Left forelimb (tissue), 1 donor: ENCODE results near the gene NKX2-4.
"Not testable (repeated sequence)": the region's sequence is repeated elsewhere in the genome, so short reads cannot be mapped to it uniquely, and the experiment has no call there.

Experiments
- DNase-seq: peaks from one replicate; pipeline ENCODE4 v3.0.0-alpha.2; 2018; ENCODE audit warnings: low spot score

The NKX2-4 gene

DNA sequence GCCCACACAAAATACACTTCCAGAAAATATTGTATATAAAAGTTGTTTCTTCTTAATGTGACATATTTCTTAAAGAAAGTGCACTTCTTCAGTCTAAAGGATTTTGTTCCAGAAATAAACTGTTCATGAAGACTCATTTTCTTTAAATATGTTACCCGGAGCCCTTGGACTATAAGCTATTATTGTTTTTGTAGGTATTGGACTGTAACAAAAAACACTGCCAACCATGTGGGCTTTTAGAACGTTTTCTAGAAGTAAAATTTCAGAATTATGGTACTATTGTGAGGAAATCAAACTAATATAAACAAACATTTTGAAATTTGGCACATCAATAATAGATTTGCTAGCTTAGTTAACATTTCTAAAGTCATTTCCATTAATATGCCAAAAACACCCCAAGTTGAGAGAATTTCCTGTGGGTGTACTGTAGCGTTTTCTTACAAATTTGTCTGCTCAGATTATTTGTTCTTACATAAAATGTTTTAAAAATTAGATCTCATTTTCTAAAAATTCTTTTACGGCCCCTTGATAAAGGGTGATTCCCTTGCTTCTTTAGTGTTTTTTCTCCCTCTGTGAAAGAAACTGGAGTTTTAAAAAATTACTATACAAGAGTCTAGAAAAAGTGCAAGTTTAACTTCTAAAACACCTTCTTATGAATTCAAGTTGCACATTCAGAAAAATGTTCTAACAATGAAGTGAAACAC, 3.4 kb downstream of the NKX2-4 start:
- DNase-seq, result no peak

DNA sequence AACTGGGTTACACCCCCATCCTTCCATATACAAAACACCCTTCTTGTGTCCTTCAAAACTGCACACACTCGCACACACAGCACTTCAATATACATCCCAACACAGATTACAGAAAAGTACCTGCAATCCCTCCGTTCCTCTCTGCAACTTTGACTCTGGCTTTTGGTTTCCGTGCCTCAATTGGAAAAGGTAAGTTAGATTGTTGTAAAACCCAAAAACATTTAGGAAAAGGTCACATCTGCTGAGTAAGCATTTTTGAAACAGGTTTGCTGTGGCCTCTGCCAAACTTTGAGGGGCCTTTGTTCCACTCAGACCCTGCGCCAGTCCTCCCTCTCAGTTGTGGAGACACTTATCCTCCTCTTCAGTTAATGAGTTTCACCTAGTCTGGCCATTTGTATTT, 4.2 kb downstream of the NKX2-4 start:
- no peak for DNase-seq

DNA sequence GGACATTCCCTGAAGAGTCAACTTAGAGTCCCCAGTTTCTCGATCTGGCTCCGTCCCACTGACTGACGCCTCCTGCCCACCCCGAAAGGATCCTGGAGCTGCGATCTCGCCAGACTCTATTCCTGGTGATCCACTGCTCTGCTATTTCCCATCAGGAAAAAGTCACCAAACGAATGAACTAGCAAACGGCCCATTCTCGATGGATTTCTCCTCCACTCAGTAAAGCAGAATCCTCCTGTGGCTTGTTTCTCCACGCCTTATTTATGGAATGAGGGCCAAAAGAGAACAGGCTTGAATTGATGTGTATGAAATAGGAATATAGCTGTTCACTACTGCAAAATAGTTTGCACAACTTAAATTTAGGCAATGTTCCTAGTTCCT, 5.4 kb downstream of the NKX2-4 start:
- DNase-seq, result peak; percentile 67

DNA sequence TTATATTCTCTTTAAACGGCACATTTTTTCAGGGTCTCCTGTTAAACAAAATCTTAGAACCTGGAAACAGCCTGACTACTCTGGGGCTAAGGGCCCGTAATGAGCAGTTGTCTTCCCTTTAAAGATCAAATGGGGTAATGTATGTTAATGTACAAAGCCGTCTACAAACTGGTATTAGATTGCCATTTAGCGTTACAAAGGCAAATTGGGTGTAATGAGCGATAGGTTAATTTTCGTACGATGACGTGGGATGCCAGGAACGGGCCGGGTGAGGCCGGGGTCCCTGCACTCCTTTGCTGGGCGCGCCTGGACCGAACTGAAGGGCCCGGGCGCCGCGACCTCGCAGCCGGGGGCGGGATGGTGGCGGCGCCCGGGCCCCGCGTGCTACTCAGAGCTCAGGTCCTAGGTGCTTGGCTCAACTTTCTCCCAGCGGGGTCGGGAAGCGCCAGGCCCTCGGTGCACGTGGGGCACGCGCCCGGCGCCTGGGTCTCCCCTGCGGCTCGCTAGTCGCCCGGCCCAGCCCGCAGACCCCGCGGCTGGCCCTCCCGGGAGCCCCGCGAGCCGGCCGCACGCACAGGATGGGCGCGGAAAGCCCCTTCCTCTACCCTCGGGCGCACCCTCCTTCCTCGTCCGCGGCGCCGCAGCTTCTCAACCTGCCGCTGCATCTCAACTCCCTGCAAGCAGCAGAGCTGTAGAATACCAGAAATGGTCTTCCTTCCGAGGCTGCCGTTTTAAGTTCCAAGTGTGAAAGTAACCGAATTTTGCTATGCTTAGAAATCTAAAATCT, 5.9 kb downstream of the NKX2-4 start:
- no peak for DNase-seq

DNA sequence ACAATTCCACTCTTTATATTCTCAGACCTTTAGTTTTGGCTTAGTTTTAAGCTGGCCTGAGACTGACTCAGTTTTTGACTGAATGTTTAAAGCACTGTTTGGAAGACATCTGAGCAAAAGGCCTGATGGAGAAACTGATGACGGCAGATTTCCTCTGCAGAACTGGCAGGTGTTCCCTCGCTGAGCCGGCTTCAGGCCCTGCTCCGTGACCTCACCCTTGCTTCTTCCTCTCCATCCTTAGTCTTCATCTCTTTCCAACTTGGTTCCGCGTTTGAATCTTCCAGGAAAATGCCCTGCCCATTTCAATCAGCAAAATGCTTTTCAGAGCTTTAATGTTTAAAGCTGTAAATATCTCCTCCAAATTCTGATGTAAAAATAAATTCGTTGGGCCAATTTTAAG, 6.6 kb downstream of the NKX2-4 start:
- no peak for DNase-seq

DNA sequence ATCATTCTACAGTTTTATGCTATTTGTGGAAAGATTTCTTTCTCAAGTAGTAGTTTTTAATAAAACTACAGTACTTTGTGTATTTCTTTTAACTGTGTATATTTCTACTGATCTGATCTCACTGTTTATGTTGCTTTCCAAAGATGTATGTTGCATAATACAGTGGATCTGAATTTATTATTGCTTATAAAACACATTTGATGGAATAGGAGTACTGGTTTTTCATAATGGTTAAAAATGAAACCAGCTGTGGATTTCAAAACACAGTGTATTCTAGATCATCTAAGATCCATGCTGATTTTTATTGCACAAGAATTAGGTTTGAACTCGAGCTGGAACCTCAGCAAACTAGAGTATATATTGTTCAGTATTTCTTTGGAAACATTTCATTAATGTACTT, 8.0 kb downstream of the NKX2-4 start:
- no peak for DNase-seq

DNA sequence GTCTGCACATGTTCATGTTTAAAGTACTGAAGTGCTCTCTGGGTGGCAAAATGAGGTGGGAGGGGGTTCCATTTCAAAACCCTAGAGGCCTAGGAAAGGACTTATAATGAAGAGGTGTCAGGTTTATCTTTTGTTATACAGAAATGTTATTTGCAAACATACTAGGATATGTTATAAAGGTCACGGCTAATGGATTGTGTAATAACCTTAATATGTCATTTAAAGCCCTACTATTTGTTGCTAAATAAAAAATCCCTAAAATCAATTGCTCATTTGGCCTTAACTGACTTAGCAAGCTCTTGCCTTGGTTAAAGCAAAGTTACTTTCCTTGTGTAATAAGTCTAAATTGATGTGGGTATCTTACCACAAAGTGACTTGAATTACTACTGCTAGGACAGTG, 8.8 kb downstream of the NKX2-4 start:
- no peak for DNase-seq

DNA sequence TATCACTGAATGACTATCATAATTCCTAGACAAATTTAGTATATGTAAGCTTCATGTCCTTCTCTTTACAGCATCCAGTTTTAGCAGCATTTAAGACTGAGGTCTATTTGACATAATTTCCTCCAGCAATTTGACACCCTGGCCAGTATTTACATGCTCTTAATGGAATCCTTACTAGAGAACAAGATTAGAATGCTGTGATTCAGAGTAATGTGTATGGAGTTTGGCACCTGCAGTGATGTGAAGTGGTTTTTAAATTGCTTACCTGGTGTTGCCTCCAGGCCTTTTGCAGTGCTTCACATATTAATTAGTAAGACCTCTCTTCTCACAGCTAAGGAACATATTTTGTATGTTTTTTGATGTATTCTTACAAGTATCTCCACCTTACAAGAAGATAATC, 9.8 kb downstream of the NKX2-4 start:
- no peak for DNase-seq

DNA sequence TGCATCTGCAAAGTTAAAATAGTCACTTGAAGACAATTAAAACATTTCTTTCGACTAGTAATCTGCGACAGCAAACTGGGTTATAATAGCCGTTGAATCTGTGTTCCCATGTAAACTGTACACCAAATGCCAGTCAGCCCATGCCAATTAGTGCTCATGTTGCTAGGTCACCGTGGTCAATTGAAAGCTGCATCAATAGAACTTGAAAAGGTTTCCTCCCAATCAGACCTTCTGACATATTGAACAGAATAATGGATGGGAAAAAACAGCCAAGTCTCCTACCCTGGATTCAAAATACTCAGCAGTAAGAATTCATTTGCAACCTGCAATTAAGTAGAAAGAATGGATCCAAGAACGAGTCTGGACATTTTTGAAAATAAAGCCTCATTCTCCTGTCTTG, 11.2 kb downstream of the NKX2-4 start:
- no peak for DNase-seq

DNA sequence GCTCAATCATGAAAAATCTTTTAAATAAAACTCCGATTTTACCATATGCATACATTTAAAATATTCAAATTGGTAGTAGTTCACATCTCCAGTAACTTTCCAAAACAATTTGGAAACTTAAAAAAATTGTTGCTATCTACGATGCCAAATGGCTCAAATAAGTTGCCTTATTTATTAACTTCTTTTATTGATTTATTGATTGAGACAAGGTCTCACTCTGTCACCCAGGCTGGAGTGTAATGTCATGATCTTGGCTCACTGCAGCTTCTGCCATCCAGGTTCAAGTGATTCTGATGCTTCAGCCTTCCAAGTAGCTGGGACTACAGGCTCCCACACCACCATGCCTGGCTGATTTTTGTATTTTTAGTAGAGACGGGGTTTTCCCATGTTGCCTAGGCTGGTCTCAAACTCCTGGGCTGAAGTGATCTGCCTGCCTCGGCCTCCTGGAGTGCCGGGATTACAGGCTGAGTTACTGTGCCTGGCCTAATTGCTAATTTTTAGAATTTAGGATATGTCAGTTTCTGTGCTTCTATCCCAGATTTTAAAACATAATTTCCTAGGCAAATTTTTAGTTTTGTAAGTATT, 12.9 kb downstream of the NKX2-4 start:
- no peak for DNase-seq

DNA sequence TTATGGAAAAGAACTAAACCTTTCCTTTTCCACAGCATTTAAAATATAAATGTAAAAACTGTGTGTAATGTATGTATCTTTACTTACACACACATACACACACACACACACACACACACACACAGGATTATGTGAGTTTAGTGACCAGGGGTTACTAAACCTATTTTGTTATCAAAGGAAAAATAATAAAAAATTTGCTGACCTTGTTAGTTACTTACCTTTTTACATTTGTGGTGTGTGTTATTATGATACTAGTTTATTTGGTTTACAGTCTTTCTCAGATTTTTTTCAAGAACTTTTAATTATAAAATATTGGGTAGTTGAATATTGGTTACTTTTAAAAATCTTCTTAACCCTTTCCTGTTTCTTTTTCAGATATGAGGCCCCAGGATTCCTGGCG, 15.7 kb downstream of the NKX2-4 start:
- DNase-seq, result no peak

DNA sequence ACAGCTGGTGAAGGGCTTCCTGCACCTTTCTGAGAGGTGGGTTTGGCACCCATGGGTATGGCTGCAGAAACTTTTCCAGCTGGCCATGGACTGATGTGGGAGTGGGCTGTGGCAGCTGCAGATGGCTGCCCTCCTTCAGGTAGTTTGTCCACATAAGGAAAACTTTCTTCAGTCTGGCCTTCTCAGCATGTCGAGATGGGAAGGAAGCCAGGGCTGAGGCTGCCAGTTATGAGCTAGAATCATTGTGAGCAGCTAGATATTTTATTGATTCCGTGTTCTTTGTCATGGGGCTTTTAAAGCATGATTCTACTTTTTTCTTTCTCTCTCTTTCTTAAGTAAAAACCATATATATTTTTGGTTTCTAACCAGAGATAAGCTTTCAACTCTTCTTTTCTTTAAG, 16.6 kb downstream of the NKX2-4 start:
- DNase-seq, result no peak

DNA sequence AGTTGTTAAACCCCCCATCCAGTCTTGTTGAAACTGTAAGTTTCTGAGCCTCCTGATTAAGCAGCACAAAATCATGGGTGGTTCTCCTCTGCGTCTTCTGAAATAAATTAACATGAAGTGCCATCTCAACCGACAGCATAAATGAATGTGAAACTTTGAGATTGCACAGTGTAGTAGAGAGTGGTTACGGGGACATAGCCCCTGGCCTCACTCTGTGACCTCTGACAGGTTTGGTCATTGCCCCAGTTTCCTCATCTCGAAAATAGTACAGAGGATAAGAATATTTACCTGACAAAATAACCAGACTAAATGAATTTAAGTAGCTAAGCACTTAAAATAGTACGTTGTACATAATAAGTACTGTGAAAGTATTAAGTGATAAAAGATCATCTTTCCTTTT, 19.1 kb downstream of the NKX2-4 start:
- DNase-seq, result no peak

DNA sequence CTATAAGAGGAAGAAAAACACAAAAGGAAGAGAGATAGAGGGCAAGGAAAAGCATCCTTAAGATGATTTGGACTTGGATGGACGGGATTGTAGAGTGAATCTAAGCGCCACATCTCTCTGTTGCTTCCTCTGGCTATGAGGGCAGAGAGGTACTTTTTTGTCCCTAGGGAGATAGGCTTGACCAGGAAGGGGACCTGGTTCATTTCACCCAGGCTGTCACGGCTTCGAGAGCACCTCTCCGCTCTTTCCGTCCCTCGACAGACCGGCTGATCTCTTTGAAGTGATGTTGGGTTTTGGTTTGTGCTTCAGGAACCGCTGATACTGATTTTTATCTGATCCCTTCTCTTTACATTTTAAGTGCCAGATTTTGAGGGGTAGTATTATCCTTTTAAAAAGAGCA, 19.6 kb downstream of the NKX2-4 start:
- no peak for DNase-seq

DNA sequence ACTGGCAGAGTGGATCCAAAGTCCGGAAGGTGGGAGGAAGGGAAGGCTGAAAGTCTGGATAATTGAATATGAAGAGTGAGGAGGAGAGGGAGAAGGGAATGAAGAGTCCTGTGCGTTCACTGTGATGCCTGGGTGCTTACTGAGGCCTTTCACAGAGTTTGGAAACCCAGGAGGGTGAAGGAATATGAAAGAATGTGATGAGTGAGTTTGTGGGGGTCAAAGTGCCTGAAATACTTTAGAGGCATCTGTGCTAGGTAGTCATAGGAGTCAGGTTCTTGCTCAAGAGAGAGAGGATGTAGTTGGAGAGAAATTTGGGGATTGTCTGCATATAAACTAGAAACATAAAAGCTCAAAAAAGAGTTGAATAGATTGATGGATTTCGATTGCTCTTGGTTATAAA, 20.7 kb downstream of the NKX2-4 start:
- no peak for DNase-seq

DNA sequence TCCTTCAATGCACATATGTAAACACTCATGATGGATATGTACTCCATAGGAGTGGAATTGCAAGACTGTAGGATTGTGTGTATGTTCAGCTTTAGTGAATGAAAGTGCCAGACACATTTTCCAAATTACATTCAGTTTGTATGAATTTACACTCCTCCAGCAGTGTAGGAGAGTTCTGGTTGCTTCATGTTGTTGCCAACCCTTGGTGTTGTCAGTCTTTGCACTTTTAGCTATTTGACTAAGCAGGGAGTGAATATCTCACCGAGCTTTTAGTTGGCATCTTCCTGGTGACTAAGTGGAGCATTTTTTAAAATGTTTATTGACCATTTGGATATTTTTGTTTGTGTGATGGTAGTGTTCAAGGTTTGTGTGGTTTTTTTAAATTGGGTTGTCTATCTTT, 23.9 kb downstream of the NKX2-4 start:
- no peak for DNase-seq

DNA sequence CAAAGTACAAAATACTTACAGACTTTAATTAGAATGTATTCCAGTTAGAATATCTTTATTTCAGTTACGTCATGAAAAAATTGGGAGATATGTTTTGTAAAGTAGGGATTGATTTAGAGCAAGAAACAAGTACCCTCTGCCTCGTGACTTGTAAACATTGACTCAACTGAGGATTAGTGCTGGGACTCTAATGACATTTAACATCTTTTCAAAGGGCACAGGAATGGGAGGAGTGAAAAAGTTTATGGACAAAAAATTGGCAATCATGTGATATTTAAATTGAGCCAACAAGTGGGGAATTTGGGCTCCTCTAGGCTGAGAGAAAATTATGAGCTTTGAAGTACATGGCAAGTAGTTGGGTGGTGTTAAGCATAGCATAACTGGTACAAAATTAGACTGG, 25.3 kb downstream of the NKX2-4 start:
- no peak for DNase-seq

DNA sequence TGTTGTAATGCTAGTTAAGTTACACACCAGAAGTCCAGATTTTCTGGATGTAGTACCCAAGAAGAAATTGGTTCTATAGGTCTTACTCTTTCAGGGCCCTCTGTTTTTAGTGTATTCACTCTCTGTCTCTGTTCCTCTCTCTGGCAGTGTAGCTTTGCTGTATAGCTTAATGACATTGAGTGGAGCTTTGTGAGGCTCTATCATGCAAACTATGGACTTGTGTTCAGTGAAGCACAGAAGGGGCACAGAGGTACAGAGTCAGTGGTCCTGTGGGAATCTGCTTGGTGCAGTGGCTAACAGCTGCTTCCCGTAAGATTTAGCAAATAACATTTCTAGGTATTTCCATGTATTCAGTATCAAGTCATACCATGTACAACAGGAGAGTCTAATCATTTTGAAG, 26.1 kb downstream of the NKX2-4 start:
- DNase-seq, result no peak

DNA sequence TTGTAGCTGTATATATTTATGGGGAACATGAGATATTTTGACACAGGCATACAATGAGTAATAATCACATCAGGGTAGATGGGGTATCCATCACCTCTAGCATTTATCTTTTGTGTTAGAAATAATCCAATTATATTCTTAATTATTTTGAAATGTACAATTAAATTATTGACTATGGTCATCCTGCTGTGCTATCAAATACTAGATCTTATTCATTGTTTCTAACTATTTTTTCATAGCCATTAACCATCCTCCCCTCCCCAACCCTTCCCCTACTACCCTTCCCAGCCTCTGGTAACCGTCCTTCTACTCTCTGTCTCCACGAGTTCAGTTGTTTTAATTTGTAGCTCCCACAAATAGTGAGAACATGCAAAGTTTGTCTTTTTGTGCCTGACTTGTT, 28.5 kb downstream of the NKX2-4 start:
- no peak for DNase-seq

DNA sequence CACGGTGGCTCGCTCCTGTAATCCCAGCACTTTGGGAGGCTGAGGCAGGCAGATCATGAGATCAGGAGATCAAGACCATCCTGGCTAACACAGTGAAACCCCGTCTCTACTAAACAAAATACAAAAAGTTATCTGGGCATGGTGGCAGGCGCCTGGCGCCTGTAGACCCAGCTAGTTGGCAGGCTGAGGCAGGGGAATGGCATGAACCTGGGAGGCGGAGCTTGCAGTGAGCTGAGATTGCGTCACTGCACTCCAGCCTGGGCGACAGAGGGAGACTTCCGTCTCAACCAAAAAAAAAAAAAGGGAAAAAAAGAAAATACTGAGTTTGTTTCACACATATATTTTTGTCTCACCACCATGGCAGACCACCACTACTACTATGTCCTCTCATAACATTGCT, 31.1 kb downstream of the NKX2-4 start:
- not testable (repeated sequence) for DNase-seq

DNA sequence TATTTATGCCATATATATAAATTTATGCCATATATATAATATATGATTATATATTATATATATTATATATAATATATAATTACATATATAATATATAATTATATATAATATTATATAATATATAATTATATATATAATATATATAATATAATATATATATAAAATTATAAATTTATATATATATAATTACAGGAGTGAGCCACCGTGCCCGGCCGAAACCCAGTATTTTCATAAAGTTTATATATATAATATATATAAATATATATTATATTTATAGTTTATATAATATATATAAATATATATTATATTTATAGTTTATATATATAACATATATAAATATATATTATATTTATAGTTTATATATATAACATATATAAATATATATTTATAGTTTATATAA, 31.6 kb downstream of the NKX2-4 start:
- DNase-seq, result no peak

DNA sequence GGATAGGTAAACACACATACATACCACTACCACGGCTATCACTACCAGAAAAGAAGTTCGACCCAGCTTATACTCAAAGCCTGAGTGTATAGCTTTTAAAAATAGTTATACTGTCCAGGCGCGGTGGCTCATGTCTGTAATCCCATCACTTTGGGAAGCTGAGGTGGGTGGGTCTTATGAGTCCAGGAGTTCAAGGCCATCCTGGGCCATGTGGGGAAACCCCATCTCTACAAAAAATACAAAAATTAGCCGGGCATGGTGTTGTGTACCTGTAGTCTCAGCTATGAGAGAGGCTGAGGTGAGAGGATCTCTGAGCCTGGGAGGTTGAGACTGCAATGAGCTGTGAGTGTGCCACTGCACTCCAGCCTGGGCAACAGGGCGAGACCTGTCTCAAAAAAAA, 32.9 kb downstream of the NKX2-4 start:
- DNase-seq, result no peak

DNA sequence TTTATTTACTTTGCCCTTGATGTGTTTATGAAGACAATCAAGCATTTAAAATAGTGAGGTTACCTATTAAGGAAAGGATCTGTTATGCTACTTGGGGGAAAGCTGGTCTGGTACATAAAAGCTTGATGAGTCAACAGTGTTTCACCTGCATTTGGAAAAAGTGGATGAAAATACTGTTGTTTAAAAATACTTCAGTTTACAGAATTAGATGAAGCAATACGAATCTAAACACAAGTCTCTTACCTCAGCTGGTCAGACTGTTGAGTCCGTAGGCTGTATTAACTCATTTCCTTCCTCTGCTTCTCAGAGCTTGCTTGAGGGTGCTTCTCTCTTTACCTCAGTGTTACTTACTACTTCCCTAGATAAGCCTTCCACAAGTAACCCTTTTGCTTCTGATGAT, 36.1 kb downstream of the NKX2-4 start:
- DNase-seq, result no peak

DNA sequence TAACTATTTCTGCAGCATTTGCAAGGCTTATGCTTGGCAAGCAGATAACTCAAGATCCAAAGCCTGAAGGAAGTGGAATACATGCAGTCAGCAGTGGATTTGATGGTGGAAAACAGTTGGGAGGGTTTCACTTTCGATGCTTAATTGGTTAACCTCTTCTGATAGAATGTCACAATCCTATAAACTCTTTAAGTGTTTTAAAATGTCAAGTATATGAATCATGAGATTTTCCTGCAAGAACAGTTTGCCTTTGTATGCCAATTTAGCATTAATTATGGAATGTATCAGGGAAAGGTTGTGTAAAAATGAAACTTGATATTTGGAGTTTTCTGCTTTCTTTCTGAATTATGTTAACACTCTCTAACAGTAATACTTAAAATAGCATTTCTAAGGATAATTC, 36.6 kb downstream of the NKX2-4 start:
- no peak for DNase-seq
